Measurements from ENCODE around the gene HIGD1C.

- TF ChIP-seq CTCF (IDR thresholded peaks at IDR 0.05) (no peak), POLR2AphosphoS5 (IDR thresholded peaks at IDR 0.05; ENCODE audit: insufficient read depth in 1 of 2, low read depth in 1 of 2) (peak; percentile 28 to 99)
These were observed 33.0 kb downstream of the HIGD1C start for GRCh38 chr12:50985322-50985721.
